LNCaP clone FGC (cell line): ENCODE data around the gene LIG1.
A peak's percentile ranks its signal among the peaks of the same experiment; 100 is the strongest.

Experiments used
- DNase-seq: peaks from one replicate; pipeline ENCODE4 v3.0.0-alpha.2; 2011; ENCODE audit warnings: low read depth
- H3K4me3 ChIP-seq: 2 replicates; pipeline ENCODE4 v1.5.1; 2011; ENCODE audit warnings: mild to moderate bottlenecking, low read depth, low read length, control low read depth
- TF ChIP-seq, protein P1 (sequence below): IDR thresholded peaks from 2 replicates; pipeline ENCODE4 v1.5.1; 2012; ENCODE audit warnings: mild to moderate bottlenecking; ENCODE audit not compliant: control insufficient read depth, insufficient read depth; ENCODE audit errors: extremely low read depth

LIG1 gene

DNA sequence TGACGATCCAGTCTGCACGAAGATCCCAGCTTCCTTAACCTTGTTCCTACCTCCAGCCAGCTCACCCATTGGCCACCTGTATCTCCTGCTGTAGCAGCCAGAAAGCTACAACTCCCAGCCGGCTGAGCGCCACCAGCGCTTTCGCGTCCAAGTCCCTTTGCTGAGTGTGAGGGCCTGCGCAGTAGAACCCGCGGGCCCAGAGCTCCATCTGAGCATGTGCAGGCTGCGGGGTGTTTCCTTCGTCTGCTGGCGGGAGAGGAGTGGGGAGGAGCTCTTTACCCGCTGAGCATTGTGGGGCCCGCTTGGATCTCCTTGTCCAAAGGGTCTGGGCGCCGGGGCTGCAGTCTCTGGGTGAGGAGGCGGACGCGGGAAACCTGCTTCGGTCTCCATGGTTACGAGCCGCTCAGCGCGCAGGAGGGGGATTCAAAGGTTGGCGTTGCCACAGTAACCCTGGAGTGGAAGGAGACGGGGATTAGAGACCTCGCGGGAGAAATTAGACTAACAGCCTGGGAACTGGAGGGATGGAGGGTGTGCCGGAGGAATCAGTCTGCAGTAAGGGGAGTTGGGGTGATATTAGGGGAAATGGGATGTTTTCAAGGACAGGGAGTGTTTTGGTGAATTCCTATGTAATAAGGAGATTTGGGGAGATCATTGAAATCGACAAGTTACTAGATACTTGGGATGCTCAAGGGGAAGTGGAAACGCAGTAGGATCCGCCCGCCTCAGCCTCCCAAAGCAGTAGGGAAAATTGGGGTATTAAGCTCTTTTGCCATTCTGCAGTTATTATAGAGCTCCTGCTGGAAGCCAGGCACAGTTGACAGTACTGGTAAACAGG lies 33.9 kb upstream of the LIG1 start:
- peak; percentile 93 for DNase-seq
- peak overlapping the region; percentile 61 for H3K4me3 ChIP-seq
- TF ChIP-seq, protein P1, sequence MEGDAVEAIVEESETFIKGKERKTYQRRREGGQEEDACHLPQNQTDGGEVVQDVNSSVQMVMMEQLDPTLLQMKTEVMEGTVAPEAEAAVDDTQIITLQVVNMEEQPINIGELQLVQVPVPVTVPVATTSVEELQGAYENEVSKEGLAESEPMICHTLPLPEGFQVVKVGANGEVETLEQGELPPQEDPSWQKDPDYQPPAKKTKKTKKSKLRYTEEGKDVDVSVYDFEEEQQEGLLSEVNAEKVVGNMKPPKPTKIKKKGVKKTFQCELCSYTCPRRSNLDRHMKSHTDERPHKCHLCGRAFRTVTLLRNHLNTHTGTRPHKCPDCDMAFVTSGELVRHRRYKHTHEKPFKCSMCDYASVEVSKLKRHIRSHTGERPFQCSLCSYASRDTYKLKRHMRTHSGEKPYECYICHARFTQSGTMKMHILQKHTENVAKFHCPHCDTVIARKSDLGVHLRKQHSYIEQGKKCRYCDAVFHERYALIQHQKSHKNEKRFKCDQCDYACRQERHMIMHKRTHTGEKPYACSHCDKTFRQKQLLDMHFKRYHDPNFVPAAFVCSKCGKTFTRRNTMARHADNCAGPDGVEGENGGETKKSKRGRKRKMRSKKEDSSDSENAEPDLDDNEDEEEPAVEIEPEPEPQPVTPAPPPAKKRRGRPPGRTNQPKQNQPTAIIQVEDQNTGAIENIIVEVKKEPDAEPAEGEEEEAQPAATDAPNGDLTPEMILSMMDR = no peak

GRCh38 chr19:48203222-48203793 lies 33.2 kb upstream of the LIG1 start:
- H3K4me3 ChIP-seq = peak overlapping the region; percentile 61
- DNase-seq = no peak
- TF ChIP-seq, protein P1 = no peak

DNA sequence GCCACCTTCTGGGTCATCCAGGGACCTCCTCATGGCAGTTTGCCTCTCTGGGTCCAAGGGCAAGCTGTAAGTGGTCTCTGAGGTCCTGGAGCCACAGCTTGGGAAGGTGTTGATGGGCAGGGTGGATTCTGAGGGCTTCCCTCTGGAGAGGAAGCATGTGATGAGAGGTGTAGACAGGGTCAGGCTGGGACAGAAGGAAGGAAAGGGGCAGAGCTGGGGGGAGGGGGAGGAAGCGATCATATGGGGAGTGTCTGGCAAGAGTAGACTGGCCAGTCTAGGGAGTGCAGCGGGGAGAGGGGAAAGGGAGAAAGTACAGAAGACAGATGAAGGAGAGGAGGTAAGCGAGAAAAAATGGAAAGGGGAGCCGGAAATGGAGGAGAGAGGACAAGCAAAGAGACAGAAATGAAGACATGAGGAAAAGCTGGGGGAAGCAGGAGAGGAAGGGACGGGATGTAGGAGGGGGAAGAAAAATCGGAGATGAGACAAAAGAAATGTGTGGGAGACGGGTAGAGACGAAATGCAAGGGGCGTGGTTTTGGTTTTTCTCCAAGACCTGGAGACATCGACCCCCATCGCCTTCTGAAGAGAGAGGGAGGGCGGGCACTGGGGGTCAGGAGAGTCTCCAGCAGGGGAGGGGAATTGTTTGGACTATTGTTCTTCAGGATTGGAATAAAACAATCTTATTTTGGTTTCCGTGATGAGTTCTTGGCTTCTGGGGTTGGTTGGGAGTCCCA lies 27.0 kb upstream of the LIG1 start:
- TF ChIP-seq, protein P1 = no peak
- H3K4me3 ChIP-seq = no peak overlapping the region
- DNase-seq = no peak

DNA sequence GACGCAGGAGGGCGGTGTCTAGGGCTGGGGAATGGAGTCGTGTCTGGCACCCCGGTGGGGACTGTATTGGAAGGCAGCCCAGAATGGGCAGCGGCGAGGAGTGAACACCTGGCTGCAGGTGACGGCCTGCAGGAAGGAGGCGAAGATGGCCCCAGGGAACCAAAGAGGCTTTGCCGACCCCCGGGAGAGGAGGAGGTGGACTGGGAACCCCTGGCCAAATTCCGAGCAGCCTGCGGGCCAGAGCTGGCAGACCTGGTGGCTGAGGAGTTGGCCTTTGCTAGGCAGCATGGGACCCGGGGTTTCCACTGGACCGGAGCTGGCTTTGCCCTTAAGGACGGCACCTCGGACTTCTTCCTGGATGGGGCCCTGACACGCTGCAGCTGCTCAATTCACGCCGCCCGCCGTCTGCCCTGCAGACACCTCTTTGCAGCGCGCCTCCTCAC lies 26.2 kb upstream of the LIG1 start:
- H3K4me3 ChIP-seq = no peak overlapping the region
- TF ChIP-seq, protein P1 = no peak
- no peak for DNase-seq

DNA sequence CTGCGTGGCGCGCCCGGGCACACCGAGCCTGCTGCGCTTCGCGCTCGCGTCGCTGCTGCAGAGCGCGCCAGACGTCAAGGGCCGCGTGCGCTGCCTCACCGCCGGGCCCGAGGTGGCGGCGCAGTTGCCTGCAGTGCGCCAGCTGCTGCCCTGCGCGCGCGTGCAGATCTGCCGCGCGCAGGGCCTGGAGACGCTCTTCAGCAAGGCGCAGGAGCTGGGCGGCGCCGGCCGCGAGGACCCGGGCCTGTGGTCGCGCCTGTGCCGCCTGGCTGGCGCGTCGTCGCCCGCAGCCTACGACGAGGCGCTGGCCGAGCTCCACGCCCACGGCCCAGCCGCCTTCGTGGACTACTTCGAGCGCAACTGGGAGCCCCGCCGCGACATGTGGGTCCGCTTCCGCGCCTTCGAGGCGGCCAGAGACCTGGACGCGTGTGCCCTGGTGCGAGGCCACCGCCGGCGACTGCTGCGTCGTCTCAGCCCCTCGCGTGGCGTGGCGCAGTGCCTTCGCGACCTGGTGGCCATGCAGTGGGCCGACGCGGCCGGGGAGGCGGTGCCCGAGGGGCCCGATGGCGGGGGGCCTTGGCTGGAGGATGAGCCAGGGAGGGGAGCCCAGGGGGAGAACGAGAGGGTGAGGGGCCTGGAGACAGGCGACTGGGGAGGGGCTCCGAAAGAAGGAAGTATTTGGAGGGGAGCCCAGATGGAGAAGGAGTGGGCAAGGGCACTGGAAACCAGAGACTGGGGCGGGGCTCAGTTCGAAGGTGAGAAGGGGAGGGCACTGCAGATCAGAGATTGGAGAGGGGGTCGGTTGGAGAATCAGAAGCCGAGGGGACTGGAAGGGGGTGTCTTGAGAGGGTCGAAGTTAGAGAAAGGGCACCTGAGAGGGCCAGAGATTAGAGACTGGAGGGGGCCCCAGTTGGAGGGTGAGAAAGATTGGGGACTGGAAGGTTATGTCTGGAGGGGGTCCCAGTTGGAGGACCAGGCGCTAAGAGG lies 25.0 kb upstream of the LIG1 start:
- TF ChIP-seq, protein P1 = no peak
- DNase-seq = no peak
- H3K4me3 ChIP-seq = no peak overlapping the region
